OCI-LY3 (cell line): ENCODE results near the gene PDE5A.
A peak's percentile ranks its signal among the peaks of the same experiment; 100 is the strongest.

Source experiments
- H2AFZ ChIP-seq: fragments of 200-600, 300-600 bp; shearing (Covaris generic); 2 replicates; pipeline ENCODE4 v1.6.0; 2014; ENCODE audit warnings: antibody characterized with exemption, low read depth, low read length
- H3K27ac ChIP-seq: fragments of 200-600, 300-600 bp; sonication (generic); 2 replicates; pipeline ENCODE4 v1.5.1; 2014; ENCODE audit warnings: mild to moderate bottlenecking, low read length, moderate library complexity, mixed read lengths
- H3K27me3 ChIP-seq: fragments of 200-600, 300-600 bp; sonication (generic); 2 replicates; pipeline ENCODE4 v1.6.1; 2014; ENCODE audit warnings: low read depth, low read length, mixed read lengths
- H3K36me3 ChIP-seq: fragments of 200-600, 300-600 bp; sonication (generic); replicated peaks from 2 replicates; pipeline ENCODE3; 2014; ENCODE audit warnings: low read depth, low read length, mixed read lengths
- H3K4me1 ChIP-seq: fragments of 300-600, 200-600 bp; sonication (generic); 2 replicates; pipeline ENCODE4 v1.6.1; 2014; ENCODE audit warnings: low read length, mixed read lengths
- H3K4me2 ChIP-seq: fragments of 200-600, 300-600 bp; sonication (generic); 2 replicates; pipeline ENCODE4 v1.6.1; 2014; ENCODE audit warnings: low read length, mixed read lengths
- H3K4me3 ChIP-seq: fragments of 300-600, 200-600 bp; sonication (generic); 2 replicates; pipeline ENCODE4 v1.5.1; 2014; ENCODE audit warnings: antibody characterized with exemption, mild to moderate bottlenecking, low read length, moderate library complexity
- H3K79me2 ChIP-seq: fragments of 300-600, 200-600 bp; shearing (Covaris generic); 2 replicates; pipeline ENCODE4 v1.6.1; 2014; ENCODE audit warnings: mild to moderate bottlenecking, low read length, mixed read lengths
- H3K9ac ChIP-seq: fragments of 300-600, 200-600 bp; shearing (Covaris generic); 2 replicates; pipeline ENCODE4 v1.6.0; 2014; ENCODE audit warnings: mild to moderate bottlenecking, low read length, moderate library complexity
- H3K9me3 ChIP-seq: fragments of 200-600, 300-600 bp; shearing (Covaris generic); 2 replicates; pipeline ENCODE4 v1.6.1; 2014; ENCODE audit warnings: low read length, mixed read lengths; ENCODE audit not compliant: insufficient read depth
- H4K20me1 ChIP-seq: fragments of 200-600, 300-600 bp; sonication (generic); 2 replicates; pipeline ENCODE4 v1.6.1; 2016; ENCODE audit warnings: low read length, mixed read lengths; ENCODE audit not compliant: insufficient read depth
- EZH2phosphoT487 ChIP-seq: fragments of 200-600 bp; shearing (Covaris generic); IDR thresholded peaks from 2 replicates; pipeline ENCODE4 v1.6.1; 2018; ENCODE audit warnings: antibody characterized with exemption, mixed run types, low read depth
- TF ChIP-seq, protein P1 (sequence below): fragments of 200-600, 300-600 bp; sonication (generic); IDR thresholded peaks from 2 replicates; pipeline ENCODE4 v1.5.1; 2014; ENCODE audit warnings: antibody characterized with exemption, low read length, low read depth

The PDE5A gene

GRCh38 chr4:119627267-119628255, 1.0 kb downstream of the PDE5A start:
- H3K4me3 ChIP-seq: peak overlapping the region; percentile 93

DNA sequence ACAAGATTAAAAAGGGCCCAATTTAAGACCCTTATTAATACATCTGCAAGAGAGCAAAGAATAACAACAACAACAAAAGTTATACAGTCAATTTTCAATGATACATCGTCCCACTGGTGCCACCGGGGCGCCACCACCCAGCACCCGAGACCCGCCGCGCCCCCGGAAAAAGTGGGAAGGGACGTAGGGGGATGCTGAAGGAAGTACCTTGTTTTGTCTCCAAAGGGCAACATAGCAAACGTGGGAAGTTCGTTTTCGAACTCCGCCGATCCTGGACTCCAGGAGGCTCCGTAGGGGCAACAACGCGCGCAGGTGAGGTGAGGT, 1.7 kb downstream of the PDE5A start:
- peak overlapping the region; percentile 76 for H2AFZ ChIP-seq
- peak overlapping the region; percentile 23; the same call in 1 of the 2 replicates for H3K9ac ChIP-seq
- H3K4me1 ChIP-seq: peaks cover 12% of the 10 kb centered on the region

More at GRCh38 chr4:119627267-119628255, 1.0 kb downstream of the PDE5A start:
- peaks cover 12% of the 10 kb centered on the region for H3K4me1 ChIP-seq
- peak overlapping the region; percentile 59; the same call in 1 of the 2 replicates for H3K9ac ChIP-seq
- no peak overlapping the region for H3K27ac ChIP-seq
- no peaks in the 10 kb centered on the region for H4K20me1 ChIP-seq
- TF ChIP-seq, protein P1, sequence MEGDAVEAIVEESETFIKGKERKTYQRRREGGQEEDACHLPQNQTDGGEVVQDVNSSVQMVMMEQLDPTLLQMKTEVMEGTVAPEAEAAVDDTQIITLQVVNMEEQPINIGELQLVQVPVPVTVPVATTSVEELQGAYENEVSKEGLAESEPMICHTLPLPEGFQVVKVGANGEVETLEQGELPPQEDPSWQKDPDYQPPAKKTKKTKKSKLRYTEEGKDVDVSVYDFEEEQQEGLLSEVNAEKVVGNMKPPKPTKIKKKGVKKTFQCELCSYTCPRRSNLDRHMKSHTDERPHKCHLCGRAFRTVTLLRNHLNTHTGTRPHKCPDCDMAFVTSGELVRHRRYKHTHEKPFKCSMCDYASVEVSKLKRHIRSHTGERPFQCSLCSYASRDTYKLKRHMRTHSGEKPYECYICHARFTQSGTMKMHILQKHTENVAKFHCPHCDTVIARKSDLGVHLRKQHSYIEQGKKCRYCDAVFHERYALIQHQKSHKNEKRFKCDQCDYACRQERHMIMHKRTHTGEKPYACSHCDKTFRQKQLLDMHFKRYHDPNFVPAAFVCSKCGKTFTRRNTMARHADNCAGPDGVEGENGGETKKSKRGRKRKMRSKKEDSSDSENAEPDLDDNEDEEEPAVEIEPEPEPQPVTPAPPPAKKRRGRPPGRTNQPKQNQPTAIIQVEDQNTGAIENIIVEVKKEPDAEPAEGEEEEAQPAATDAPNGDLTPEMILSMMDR: peak; percentile 29
- TF ChIP-seq EZH2phosphoT487: no peak
- peak overlapping the region; percentile 100 for H3K4me2 ChIP-seq
- no peaks in the 10 kb centered on the region for H3K36me3 ChIP-seq
- H3K9me3 ChIP-seq: no peaks in the 10 kb centered on the region
- 0 out of 2 replicates have a peak, but pooled peaks cover 3% of the 10 kb centered on the region for H3K27me3 ChIP-seq
- H3K79me2 ChIP-seq: no peaks in the 10 kb centered on the region
- peak overlapping the region; percentile 76 for H2AFZ ChIP-seq

DNA sequence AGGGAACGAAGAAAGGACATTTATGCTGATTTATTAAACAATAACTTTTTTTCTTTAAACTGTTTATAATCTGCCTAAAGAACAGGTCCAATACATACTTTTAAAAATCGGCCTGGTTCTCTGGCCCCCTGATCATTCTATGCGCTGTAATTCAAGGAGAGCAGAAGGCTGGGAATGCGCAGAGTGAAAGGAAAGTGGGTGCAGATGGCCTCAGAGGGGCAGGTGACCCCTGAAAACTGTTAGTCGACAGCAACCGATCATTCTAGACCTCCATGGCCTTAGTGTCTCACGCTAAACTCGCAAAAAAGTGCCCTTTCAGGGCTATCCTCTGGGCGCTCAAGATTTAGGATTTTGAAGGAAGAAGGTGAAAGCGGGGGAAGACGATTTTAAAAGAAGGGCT, 2.2 kb downstream of the PDE5A start:
- H3K9ac ChIP-seq: no peak overlapping the region
- no peaks in the 10 kb centered on the region for H3K79me2 ChIP-seq
- H4K20me1 ChIP-seq: no peaks in the 10 kb centered on the region
- peaks cover 12% of the 10 kb centered on the region for H3K4me1 ChIP-seq
- peak overlapping the region; percentile 93 for H3K4me3 ChIP-seq
- TF ChIP-seq EZH2phosphoT487: no peak
- TF ChIP-seq, protein P1: no peak
- no peak overlapping the region for H3K27ac ChIP-seq
- peak overlapping the region; percentile 76; the same call in 1 of the 2 replicates for H2AFZ ChIP-seq
- peak overlapping the region; percentile 100 for H3K4me2 ChIP-seq
- H3K27me3 ChIP-seq: 0 out of 2 replicates have a peak, but pooled peaks cover 3% of the 10 kb centered on the region
- H3K36me3 ChIP-seq: no peaks in the 10 kb centered on the region
- H3K9me3 ChIP-seq: no peaks in the 10 kb centered on the region

More for the DNA sequence above, 1.7 kb downstream of the PDE5A start:
- Histone ChIP-seq H3K27ac (no peak overlapping the region), H3K36me3 (no peaks in the 10 kb centered on the region), H3K4me3 (peak overlapping the region; percentile 93), H4K20me1 (no peaks in the 10 kb centered on the region), H3K27me3 (0 out of 2 replicates have a peak, but pooled peaks cover 3% of the 10 kb centered on the region), H3K9me3 (no peaks in the 10 kb centered on the region), H3K79me2 (no peaks in the 10 kb centered on the region), H3K4me2 (peak overlapping the region; percentile 100)
- TF ChIP-seq, protein P1: no peak
- TF ChIP-seq EZH2phosphoT487: no peak

DNA sequence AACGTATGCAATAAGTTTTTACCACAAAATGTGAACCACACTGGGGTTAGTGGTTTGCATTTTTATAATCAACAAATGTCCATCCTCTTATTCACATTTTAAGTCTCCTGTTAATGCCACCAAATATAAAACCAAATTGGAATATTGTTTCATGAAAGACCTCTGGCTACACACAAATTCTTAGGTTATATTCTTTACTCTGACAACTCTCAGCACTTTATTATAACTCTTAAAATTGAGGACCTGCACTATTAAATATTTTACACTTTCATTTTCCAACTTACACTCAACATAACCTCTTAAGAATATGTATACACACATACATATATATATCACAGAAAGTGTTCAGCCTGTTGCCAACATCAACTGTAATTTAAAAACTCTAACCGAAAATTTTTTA, 2.8 kb downstream of the PDE5A start:
- Histone ChIP-seq H3K4me3 (no peak overlapping the region), H3K4me2 (no peak overlapping the region), H3K36me3 (no peaks in the 10 kb centered on the region), H3K27ac (no peak overlapping the region), H3K9me3 (no peaks in the 10 kb centered on the region), H3K4me1 (peaks cover 12% of the 10 kb centered on the region), H3K79me2 (no peaks in the 10 kb centered on the region), H4K20me1 (no peaks in the 10 kb centered on the region), H2AFZ (no peak overlapping the region), H3K27me3 (0 out of 2 replicates have a peak, but pooled peaks cover 3% of the 10 kb centered on the region), H3K9ac (no peak overlapping the region)
- TF ChIP-seq EZH2phosphoT487: no peak
- TF ChIP-seq, protein P1: no peak
